Esophagus squamous epithelium (tissue), 4 donors: ENCODE data around the gene NKX2-2.

Experiments used
- CTCF ChIP-seq, 6 experiments: fragments of 450-650 bp in 4 of 6; fragments of 200-600 bp in 2 of 6; sonication (generic) in 2 of 6; IDR thresholded peaks; one replicate each; pipeline ENCODE4 v1.5.1; 2016 to 2019; ENCODE audit warnings: antibody characterized with exemption in 6 of 6, mild to moderate bottlenecking in 4 of 6, moderate library complexity in 4 of 6
- POLR2A ChIP-seq, 4 donors: fragments of 450-650 bp; IDR thresholded peaks; one replicate each; pipeline ENCODE4 v1.6.1; 2017; ENCODE audit warnings: antibody characterized with exemption in 4 of 4, mild to moderate bottlenecking in 4 of 4, moderate library complexity in 3 of 4

DNA sequence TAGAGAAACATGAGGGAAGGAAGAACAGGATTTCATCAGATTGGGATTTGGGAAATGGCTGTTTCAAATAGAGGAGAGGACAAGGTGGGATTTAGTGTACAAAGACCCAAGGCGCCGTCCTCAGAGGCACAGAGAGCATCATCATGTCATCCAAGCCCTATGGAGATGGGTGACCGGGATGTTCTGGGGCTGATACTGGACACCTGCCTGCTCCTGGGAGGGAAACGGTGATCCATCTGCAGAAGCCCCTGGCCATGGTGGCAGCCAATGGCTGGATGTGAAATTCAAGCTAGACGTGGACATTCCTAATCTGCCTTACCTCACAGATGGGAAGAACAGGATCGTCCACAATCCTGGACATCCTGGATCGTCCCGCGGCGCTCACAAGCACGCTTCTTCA is 12.7 kb downstream of the NKX2-2 start:
- no peak for TF ChIP-seq POLR2A (IDR thresholded peaks at IDR 0.05)
- no peak for TF ChIP-seq CTCF (IDR thresholded peaks at IDR 0.05)
